H1 (cell line): ENCODE results near the gene EPB41L4B. TPM values are rescaled to one million over a fixed set of nuclear protein-coding genes. Genes with fewer than 3 reads are reported as not detected.

Experiments
- CTCF ChIA-PET: fragments of 300-600 bp; sonication (Branson Sonifier 250); formaldehyde crosslinking; loops from one replicate; lab custom pipeline; 2021; ENCODE audit not compliant: partially characterized antibody; lab: Charles Lee
- POLR2A ChIA-PET: fragments of 300-600 bp; sonication (Branson Sonifier 250); formaldehyde crosslinking; loops from one replicate; lab custom pipeline; 2021; ENCODE audit warnings: inconsistent platforms; ENCODE audit not compliant: partially characterized antibody; lab: Charles Lee
- DNase-seq, 2 experiments: peaks; one replicate each; pipeline versions ENCODE4 v3.0.0 to v3.0.0-alpha.2; 2010 to 2022; ENCODE audit warnings: low spot score in 2 of 2, low read depth in 1 of 2, mixed read lengths in 1 of 2
- FAIRE-seq: peaks from 2 replicates; lab custom pipeline; 2011; peaks lifted over from hg19 to GRCh38; lab: Jason Lieb, UNC
- H2AFZ ChIP-seq: 2 replicates; pipeline ENCODE4 v1.8.1; 2012; ENCODE audit warnings: low read length, inconsistent platforms
- H2AK5ac ChIP-seq: 2 replicates; pipeline ENCODE4 v1.6.1; 2013; ENCODE audit warnings: low read depth, low read length
- H2BK120ac ChIP-seq: replicated peaks from 2 replicates; pipeline ENCODE3; 2013; ENCODE audit warnings: low read depth, low read length, inconsistent platforms
- H2BK12ac ChIP-seq: 2 replicates; pipeline ENCODE4 v1.6.1; 2013; ENCODE audit warnings: low read depth, low read length
- H2BK15ac ChIP-seq: 2 replicates; pipeline ENCODE4 v1.6.1; 2013; ENCODE audit warnings: low read length
- H2BK20ac ChIP-seq: 2 replicates; pipeline ENCODE4 v1.6.1; 2013; ENCODE audit warnings: low read length
- H2BK5ac ChIP-seq: 2 replicates; pipeline ENCODE4 v1.6.1; 2013; ENCODE audit warnings: low read depth, low read length
- H3K14ac ChIP-seq: 2 replicates; pipeline ENCODE4 v1.6.1; 2013; ENCODE audit warnings: inconsistent platforms; ENCODE audit not compliant: insufficient read length
- H3K18ac ChIP-seq: 2 replicates; pipeline ENCODE4 v1.6.1; 2013; ENCODE audit warnings: low read length; ENCODE audit errors: extremely low read depth
- H3K23ac ChIP-seq: 2 replicates; pipeline ENCODE4 v1.6.1; 2013; ENCODE audit warnings: inconsistent platforms; ENCODE audit not compliant: insufficient read length
- H3K23me2 ChIP-seq: 2 replicates; pipeline ENCODE4 v1.6.1; 2013; ENCODE audit warnings: low read depth, low read length
- H3K27ac ChIP-seq: 2 replicates; pipeline ENCODE4 v1.6.1; 2011; ENCODE audit warnings: low read depth, low read length, inconsistent platforms
- H3K27me3 ChIP-seq, 4 experiments: replicated peaks in 1 of 4; 1 replicate in 1 of 4; 2 replicates in 3 of 4; pipeline versions ENCODE4 v1.6.1 to v1.8.1; 2011 to 2013; ENCODE audit warnings: low read length in 3 of 4, mild to moderate bottlenecking in 3 of 4, inconsistent platforms in 2 of 4, mixed read lengths in 2 of 4, moderate library complexity in 1 of 4; ENCODE audit not compliant: control insufficient read depth in 3 of 4, insufficient read depth in 3 of 4; ENCODE audit errors: extremely low read depth in 1 of 4
- H3K36me3 ChIP-seq, 4 experiments: 2 replicates each; pipeline versions ENCODE4 v1.6.1 to v1.8.1; 2011 to 2013; ENCODE audit warnings: mild to moderate bottlenecking in 4 of 4, low read length in 3 of 4, moderate library complexity in 2 of 4, control low read depth in 1 of 4, inconsistent platforms in 1 of 4; ENCODE audit not compliant: insufficient read depth in 4 of 4, control insufficient read depth in 2 of 4
- H3K4ac ChIP-seq: replicated peaks from 2 replicates; pipeline ENCODE3; 2013; ENCODE audit warnings: low read length, low read depth, mixed read lengths, inconsistent platforms; ENCODE audit not compliant: insufficient read length
- H3K4me1 ChIP-seq, 4 experiments: replicated peaks in 1 of 4; 1 replicate in 1 of 4; 2 replicates in 3 of 4; pipeline versions ENCODE4 v1.6.1 to v1.8.1; 2011 to 2013; ENCODE audit warnings: low read length in 3 of 4, inconsistent platforms in 2 of 4, mixed read lengths in 1 of 4; ENCODE audit not compliant: insufficient read depth in 4 of 4, control insufficient read depth in 3 of 4
- H3K4me2 ChIP-seq, 2 experiments: 2 replicates each; pipeline versions ENCODE4 v1.6.1 to v1.8.1; 2011 to 2013; ENCODE audit warnings: low read depth in 2 of 2, low read length in 2 of 2, control low read depth in 1 of 2, inconsistent platforms in 1 of 2, mild to moderate bottlenecking in 1 of 2; ENCODE audit not compliant: insufficient read depth in 1 of 2
- H3K4me3 ChIP-seq, 4 experiments: fragments of 200-600, 300-600 bp in 1 of 4; sonication (generic), shearing (Covaris generic), sonication (Bioruptor Twin) in 1 of 4; 2 replicates each; pipeline versions ENCODE4 v1.5.1 to v1.8.1; 2011 to 2016; ENCODE audit warnings: low read length in 4 of 4, low read depth in 3 of 4, control low read depth in 2 of 4, inconsistent platforms in 2 of 4, mild to moderate bottlenecking in 2 of 4, mixed read lengths in 1 of 4, moderate library complexity in 1 of 4; ENCODE audit not compliant: insufficient read depth in 2 of 4; ENCODE audit errors: extremely low read depth in 1 of 4
- H3K56ac ChIP-seq: replicated peaks from 2 replicates; pipeline ENCODE3; 2013; ENCODE audit warnings: low read depth, mild to moderate bottlenecking, mixed read lengths, low read length, inconsistent platforms; ENCODE audit not compliant: insufficient read length
- H3K79me1 ChIP-seq: 2 replicates; pipeline ENCODE4 v1.6.1; 2013; ENCODE audit warnings: low read depth, low read length, control low read depth
- H3K79me2 ChIP-seq, 2 experiments: 2 replicates each; pipeline versions ENCODE4 v1.6.1 to v1.8.1; 2012 to 2013; ENCODE audit warnings: low read length in 2 of 2, mild to moderate bottlenecking in 2 of 2, inconsistent platforms in 1 of 2; ENCODE audit not compliant: insufficient read depth in 2 of 2, control insufficient read depth in 1 of 2
- H3K9ac ChIP-seq, 4 experiments: replicated peaks in 1 of 4; 1 replicate in 1 of 4; 2 replicates in 3 of 4; pipeline versions ENCODE4 v1.6.1 to v1.8.1; 2011 to 2013; ENCODE audit warnings: low read depth in 3 of 4, low read length in 3 of 4, control low read depth in 2 of 4, mild to moderate bottlenecking in 2 of 4, moderate library complexity in 2 of 4, inconsistent platforms in 1 of 4; ENCODE audit errors: extremely low read depth in 1 of 4
- H3K9me3 ChIP-seq, 2 experiments: 2 replicates each; pipeline versions ENCODE4 v1.6.1 to v1.8.1; 2012 to 2013; ENCODE audit warnings: mild to moderate bottlenecking in 2 of 2, moderate library complexity in 2 of 2, control low read depth in 1 of 2, inconsistent platforms in 1 of 2, low read depth in 1 of 2, low read length in 1 of 2, mixed read lengths in 1 of 2; ENCODE audit not compliant: insufficient read depth in 2 of 2
- H4K20me1 ChIP-seq, 2 experiments: replicated peaks in 1 of 2; 2 replicates each; pipeline versions ENCODE3 to v1.8.1; 2011 to 2013; ENCODE audit warnings: inconsistent platforms in 2 of 2, low read length in 2 of 2, mild to moderate bottlenecking in 1 of 2; ENCODE audit not compliant: insufficient read depth in 2 of 2, control insufficient read depth in 1 of 2
- H4K5ac ChIP-seq: 2 replicates; pipeline ENCODE4 v1.6.1; 2013; ENCODE audit warnings: low read length, low read depth, mixed read lengths, inconsistent platforms; ENCODE audit not compliant: insufficient read length
- H4K8ac ChIP-seq: 2 replicates; pipeline ENCODE4 v1.8.0; 2013; ENCODE audit warnings: mild to moderate bottlenecking, moderate library complexity, low read length, inconsistent platforms; ENCODE audit not compliant: insufficient read depth; ENCODE audit errors: extremely low read depth
- H4K91ac ChIP-seq: replicated peaks from 2 replicates; pipeline ENCODE3; 2013; ENCODE audit warnings: low read length, mixed read lengths, inconsistent platforms; ENCODE audit not compliant: insufficient read length
- CHD2 ChIP-seq: IDR thresholded peaks from 2 replicates; pipeline ENCODE4 v1.6.1; 2012; ENCODE audit warnings: low read length, improper control_type of control experiment
- CTBP2 ChIP-seq: IDR thresholded peaks from 2 replicates; pipeline ENCODE4 v1.7.0; 2011; ENCODE audit warnings: borderline replicate concordance, mild to moderate bottlenecking, moderate library complexity, mixed read lengths, low read length; ENCODE audit not compliant: insufficient read depth, insufficient read length
- EZH2 ChIP-seq: fragments of 200-600 bp; sonication (generic); IDR thresholded peaks from 2 replicates; pipeline ENCODE4 v1.7.1; 2012; ENCODE audit warnings: low read depth, mild to moderate bottlenecking, moderate library complexity, low read length, inconsistent platforms; ENCODE audit not compliant: severe bottlenecking
- GTF2F1 ChIP-seq: IDR thresholded peaks from 2 replicates; pipeline ENCODE4 v1.6.1; 2012; ENCODE audit warnings: low read depth, low read length, improper control_type of control experiment, borderline replicate concordance
- NANOG ChIP-seq: IDR thresholded peaks from 2 replicates; pipeline ENCODE4 v1.6.1; 2011; ENCODE audit warnings: low read length, low read depth, mild to moderate bottlenecking, inconsistent platforms; ENCODE audit not compliant: insufficient read depth, poor library complexity, severe bottlenecking
- POU5F1 ChIP-seq: IDR thresholded peaks from 2 replicates; pipeline ENCODE4 v1.6.1; 2011; ENCODE audit warnings: low read depth, mild to moderate bottlenecking, low read length, moderate library complexity
- RAD21 ChIP-seq, 2 experiments: IDR thresholded peaks in 1 of 2; conservative IDR thresholded peaks in 1 of 2; 2 replicates each; pipeline ENCODE4 v1.6.1; 2011; ENCODE audit warnings: low read depth in 2 of 2, low read length in 2 of 2, improper control_type of control experiment in 1 of 2, inconsistent platforms in 1 of 2, mild to moderate bottlenecking in 1 of 2, moderate library complexity in 1 of 2
- RFX5 ChIP-seq: IDR thresholded peaks from 2 replicates; pipeline ENCODE4 v1.6.1; 2011; ENCODE audit warnings: low read depth, low read length, improper control_type of control experiment, borderline replicate concordance
- RNF2 ChIP-seq: fragments of 200-900, 300-1000 bp; sonication (generic); IDR thresholded peaks from 2 replicates; pipeline ENCODE4 v1.7.1; 2016; ENCODE audit warnings: borderline replicate concordance, low read depth, mild to moderate bottlenecking, antibody characterized with exemption, low read length; ENCODE audit not compliant: poor library complexity, severe bottlenecking; ENCODE audit errors: missing control alignments
- SRF ChIP-seq: IDR thresholded peaks from 2 replicates; pipeline ENCODE4 v1.6.1; 2011; ENCODE audit warnings: mild to moderate bottlenecking, low read depth, low read length, moderate library complexity
- TAF1 ChIP-seq: IDR thresholded peaks from 2 replicates; pipeline ENCODE4 v1.6.1; 2011; ENCODE audit warnings: mild to moderate bottlenecking, low read depth, low read length
- polyA plus RNA-seq, 7 experiments: library from polyadenylated mRNA; depleted of rRNA in 3 of 7; stranded (reverse) in 5 of 7; unstranded in 2 of 7; fragments of >200 nt in 5 of 7; fragments of 200-250 nt in 2 of 7; gene quantifications; 1 replicate in 5 of 7; 2 replicates in 1 of 7; 4 replicates in 1 of 7; pipeline versions ENCODE4 v1.2.1 to v1.2.3, GENCODE V29; 2011 to 2013; ENCODE audit warnings: missing spikeins in 2 of 7, mixed read lengths in 2 of 7
- total RNA-seq: library from RNA; stranded (reverse); fragmentation: NEBNext Ultra II Directional; extraction: Animal tissue kit (Norgen Biotek cat#: 25700); gene quantifications from 2 replicates; pipeline ENCODE4 v1.2.1, GENCODE V29; 2021

The EPB41L4B gene
- total and polyA plus RNA-seq, 2 of the 8 experiments (the other 6 are each of a cell fraction or from before 2014, with no cell fraction given) = 11.9 to 25.0 TPM

- Histone ChIP-seq H3K18ac (no peak overlapping the region), H2AFZ (no peak overlapping the region), H3K4me3 (no peak overlapping the region), H2BK12ac (no peak overlapping the region), H4K8ac (no peak overlapping the region), H3K23me2 (no peaks in the 10 kb centered on the region), H4K20me1 (peaks cover 2 to 3% of the 10 kb centered on the region in 2 experiments), H3K4me2 (peak overlapping the region; percentile 19 to 23; a peak in 1 of 4 replicates), H4K5ac (no peak overlapping the region), H3K27ac (no peak overlapping the region), H3K79me1 (no peaks in the 10 kb centered on the region; the same call in 1 of the 2 replicates), H2BK20ac (no peak overlapping the region), H3K14ac (no peak overlapping the region), H3K56ac (no peak overlapping the region), H2BK15ac (no peak overlapping the region), H3K36me3 (peaks cover 0 to 6% (median 4%) of the 10 kb centered on the region in 4 experiments; a peak in 4 of 8 replicates), H3K27me3 (no peaks in the 10 kb centered on the region; a peak in 1 of 7 replicates), H3K4me1 (peaks cover 0 to 4% (median 4%) of the 10 kb centered on the region in 4 experiments; a peak in 6 of 7 replicates), H3K9me3 (no peaks in the 10 kb centered on the region), H3K23ac (no peak overlapping the region), H4K91ac (no peak overlapping the region), H2BK5ac (no peak overlapping the region), H3K9ac (no peak overlapping the region), H2AK5ac (no peak overlapping the region), H2BK120ac (no peak overlapping the region), H3K4ac (no peak overlapping the region), H3K79me2 (no peaks in the 10 kb centered on the region; a peak in 1 of 4 replicates)
- FAIRE-seq = no peak
- ChIA-PET POLR2A (interaction anchor here (1.1 kb wide), 1 partner anchor 33 kb away, joined by 3 read pairs; no protein-coding TSS in a partner anchor), CTCF (interaction anchor here (0.8 to 1.9 kb wide), 4 partner anchors 10 to 141 kb away, joined by 4 to 7 read pairs (median 4); no protein-coding TSS in a partner anchor)
- no peak for DNase-seq
- TF ChIP-seq SRF (no peak), GTF2F1 (no peak), TAF1 (no peak), POU5F1 (no peak), CTBP2 (no peak), RNF2 (no peak), RAD21 (IDR thresholded peaks at IDR 0.05 in 1 of 2, conservative IDR thresholded peaks at IDR 0.05 in 1 of 2; ENCODE audit: low read depth in 2 of 2, low read length in 2 of 2) (no peak), NANOG (no peak), CHD2 (no peak), EZH2 (no peak), RFX5 (no peak)
These were observed 50.4 kb downstream of the EPB41L4B start for GRCh38 chr9:109270441-109270840.
